Forelimb muscle (tissue), 1 donor: ENCODE results near the gene LTBP2. TPM values are rescaled to one million over a fixed set of nuclear protein-coding genes. Genes with fewer than 3 reads are reported as not detected.
A peak's percentile ranks its signal among the peaks of the same experiment; 100 is the strongest.

ENCODE experiments used
- DNase-seq: peaks from one replicate; pipeline ENCODE4 v3.0.0-alpha.2; 2013; ENCODE audit warnings: low read depth
- polyA plus RNA-seq: library from polyadenylated mRNA; unstranded; fragments of 120-200 nt; gene quantifications from one replicate; pipeline ENCODE4 v1.2.1, GENCODE V29; 2013; ENCODE audit not compliant: insufficient read length

The LTBP2 gene
- polyA plus RNA-seq, 1 donor: 7.7 TPM

DNA sequence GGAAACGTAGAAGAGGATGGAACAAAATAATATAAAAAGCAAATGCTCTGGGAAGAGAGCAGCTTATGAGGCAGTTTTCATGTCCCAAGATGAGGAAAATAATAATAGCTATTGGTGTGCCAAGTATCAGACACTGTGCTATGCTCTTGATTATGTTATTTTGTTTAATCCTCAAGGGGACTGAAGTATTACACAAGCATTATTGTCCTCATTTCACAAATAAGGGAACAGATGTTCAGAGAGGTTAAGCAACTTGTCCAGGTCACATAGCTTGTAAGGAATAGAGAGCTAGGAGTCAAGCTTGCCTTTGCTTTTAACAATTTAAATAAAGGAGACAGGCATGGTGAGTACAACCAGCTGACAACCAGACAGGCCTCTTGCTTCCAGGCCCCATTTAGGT lies 26.9 kb upstream of the LTBP2 start:
- DNase-seq: no peak

DNA sequence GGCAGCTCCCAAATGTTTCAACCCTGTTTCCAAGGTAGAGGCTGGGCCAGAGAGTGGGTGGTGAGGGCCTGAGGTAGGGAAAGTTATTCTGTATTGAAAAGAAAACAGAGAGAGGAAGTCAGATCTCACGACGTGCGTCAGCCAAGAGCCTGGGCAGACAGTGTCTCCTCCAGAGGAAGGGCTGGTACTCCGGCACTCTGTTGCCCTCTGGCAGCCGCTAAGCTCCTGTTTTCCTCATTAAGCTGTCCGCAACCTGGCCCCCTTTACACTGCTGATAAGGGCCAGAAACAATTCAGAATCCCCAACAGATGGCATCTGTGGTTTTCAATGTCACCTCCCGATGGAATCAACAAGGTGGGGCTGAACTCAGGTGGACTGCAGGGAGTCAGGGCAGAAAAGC lies 26.0 kb upstream of the LTBP2 start:
- DNase-seq: no peak

DNA sequence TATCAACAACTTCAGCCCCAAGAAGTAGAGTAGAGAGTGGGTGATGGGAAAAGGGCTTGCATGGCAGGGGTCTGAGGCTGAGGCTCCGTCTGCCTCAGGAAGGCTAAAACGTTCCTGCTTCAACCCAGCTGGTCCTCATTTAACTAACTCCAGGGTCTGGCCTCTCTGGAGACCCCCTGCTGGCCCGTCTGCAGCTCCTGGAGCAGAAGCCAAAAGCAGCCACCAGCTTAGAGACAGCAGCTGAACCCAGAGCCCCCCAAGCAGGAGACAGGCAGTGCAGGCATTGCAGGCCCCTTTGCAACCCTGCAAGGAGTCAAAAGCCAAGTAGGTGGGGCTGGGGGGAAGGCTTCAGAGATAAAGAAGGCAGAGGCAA lies 25.1 kb upstream of the LTBP2 start:
- DNase-seq: no peak

GRCh38 chr14:74636424-74637177 lies 24.6 kb upstream of the LTBP2 start:
- DNase-seq: no peak

DNA sequence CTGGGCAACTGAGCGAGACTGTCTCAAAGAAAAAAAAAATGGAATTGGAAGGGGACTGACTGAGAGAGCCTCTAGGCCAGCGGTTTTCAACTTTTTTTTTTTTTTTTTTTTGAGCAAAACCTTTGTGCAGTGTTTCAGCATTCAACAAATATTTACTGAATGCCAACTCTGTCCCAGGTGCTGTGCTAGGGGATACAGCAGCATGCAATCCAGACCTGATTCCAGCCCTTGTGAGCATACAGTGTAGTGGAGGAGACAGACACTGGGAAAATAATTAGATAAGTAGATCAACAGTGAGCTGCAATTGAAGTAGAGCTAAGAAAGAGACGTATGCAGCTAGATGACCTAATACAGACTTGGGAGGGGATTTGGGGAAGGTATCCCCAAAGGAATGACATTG lies 23.8 kb upstream of the LTBP2 start:
- DNase-seq: no peak

DNA sequence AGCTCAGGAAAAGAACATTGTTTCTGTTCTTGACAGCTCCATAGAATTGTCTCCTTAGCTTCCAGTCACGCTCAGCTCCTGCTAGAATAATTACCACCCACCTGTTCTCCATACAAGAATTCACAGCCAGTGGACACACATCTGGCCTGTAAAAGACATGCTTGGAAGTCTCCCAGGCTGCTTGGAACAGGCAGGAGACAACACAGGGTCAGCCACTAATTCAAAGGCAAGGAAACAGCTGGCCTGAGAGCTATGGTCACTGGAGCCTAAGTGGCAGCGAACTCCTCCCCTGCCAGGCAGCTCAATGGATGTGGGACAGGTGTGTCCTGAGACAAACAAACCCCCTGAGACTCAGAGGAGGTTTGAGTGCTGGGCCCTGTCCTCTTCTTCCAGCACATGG lies 22.9 kb upstream of the LTBP2 start:
- peak; percentile 73 for DNase-seq

- no peak for DNase-seq
These were observed 22.4 kb upstream of the LTBP2 start for GRCh38 chr14:74634481-74634880.

- DNase-seq: no peak
These were observed 19.0 kb upstream of the LTBP2 start for GRCh38 chr14:74630881-74631690.

DNA sequence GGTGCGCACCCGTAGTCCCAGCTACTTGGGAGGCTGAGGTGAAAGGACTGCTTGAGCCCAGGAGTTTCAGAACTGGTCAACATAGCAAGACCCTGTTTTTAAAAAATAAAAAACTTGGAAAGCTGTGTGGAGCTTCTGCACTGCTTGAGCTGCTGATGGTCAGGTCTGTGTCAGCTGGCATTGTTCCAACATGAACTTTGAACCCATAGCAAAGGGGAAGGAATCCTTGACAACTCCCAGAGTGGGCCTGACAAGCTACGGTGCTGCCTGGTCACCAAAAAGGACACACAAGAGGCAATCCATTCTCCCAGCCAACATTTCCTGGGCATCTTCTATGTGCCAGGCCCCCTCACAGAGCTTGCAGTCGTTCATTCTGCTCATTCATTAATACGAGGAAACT lies 16.4 kb upstream of the LTBP2 start:
- no peak for DNase-seq

DNA sequence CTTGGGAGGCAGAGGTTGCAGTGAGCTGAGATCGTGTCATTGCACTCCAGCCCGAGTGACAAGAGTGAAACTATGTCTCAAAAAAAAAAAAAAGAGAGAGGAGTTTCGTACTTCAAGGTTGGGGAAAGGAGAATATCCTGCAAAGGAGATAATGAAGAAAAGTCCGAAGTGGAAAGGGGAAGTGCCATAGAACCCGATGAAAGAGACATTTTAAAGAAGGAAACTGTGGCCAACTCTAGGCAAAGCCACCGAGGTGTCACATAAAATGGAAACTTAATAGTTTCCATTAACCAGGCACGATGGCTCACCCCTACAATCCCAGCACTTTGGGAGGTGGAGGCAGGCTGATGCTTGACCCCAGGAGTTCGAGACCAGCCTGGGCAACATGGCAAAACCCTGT lies 15.0 kb upstream of the LTBP2 start:
- DNase-seq: no peak

DNA sequence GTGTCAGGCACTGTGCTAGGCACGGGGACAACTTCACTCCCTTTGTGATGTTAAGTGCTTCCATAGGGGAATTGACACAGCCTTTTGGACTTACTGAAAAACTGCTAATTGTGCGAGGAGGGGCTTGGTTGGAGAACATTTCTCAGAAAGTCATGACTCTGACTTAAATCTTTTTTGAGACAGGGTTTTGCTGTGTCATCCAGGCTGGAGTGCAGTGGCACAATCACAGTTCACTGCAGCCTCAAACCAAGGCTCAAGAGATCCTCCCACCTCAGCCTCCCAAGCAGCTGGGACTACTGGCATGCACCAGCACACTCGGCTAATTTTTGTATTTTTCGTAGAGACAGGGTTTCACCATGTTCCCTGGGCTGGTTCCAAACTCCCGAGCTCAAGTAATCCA lies 10.2 kb upstream of the LTBP2 start:
- no peak for DNase-seq

DNA sequence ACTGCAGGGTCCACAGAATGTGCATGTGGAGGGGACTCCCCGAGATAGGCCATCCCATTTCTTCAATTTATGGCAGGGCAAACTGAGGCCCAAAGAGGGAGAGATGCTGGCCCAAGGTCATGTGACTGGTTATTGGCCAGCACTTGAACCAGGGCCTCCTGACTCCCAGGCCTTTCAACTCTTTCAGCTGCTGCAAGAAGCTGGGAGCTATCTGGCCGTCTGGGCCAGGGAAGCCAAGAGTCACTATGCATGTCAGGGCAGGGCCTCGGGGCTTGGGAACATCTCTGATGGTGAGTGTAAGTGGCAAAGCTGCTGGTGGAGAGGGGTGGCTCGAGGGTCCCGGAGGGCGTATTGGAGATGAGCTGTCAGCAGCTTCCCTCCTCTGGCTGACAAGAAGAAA lies 9.5 kb upstream of the LTBP2 start:
- no peak for DNase-seq

DNA sequence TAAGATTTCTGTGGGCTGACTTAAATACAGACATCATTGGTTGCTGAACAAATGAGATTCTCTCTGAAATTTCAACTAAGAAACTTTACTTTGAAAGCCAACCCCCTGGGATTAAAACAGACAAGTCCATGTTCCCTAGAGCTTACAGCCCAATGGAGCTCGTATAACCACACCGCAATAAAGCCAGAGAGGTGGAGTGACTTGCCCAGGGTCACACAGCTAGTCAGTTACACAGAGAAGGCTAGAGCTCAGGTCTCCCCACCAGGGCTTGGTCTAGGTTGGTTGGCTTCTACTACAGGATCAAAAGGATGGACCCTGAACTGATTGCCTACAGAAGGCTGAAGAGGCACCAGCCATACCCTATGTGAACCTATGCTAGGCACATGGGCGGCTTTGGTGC lies 8.9 kb upstream of the LTBP2 start:
- no peak for DNase-seq

DNA sequence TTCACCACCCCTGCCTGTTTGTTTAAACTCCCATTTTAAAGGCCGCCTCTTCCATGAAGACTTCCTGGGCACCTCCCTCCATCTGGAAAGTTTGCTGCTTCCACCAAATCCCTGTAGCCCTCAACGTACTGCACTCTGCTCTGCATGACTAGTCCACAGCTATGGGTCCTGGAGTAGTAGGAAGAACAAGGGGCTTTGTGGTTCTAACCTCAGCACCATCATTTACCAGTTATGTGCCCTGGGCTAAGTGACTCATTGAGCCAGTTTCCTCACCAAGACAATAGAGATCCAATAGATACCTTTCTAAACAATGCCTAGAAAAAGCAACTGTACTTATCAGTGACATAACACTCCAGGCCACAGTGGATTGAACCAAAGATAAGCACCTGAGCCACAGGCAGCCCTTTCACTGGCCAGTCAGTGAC lies 8.5 kb upstream of the LTBP2 start:
- no peak for DNase-seq

- DNase-seq: no peak
These were observed 7.7 kb upstream of the LTBP2 start for GRCh38 chr14:74619672-74620131.

GRCh38 chr14:74618078-74618952 lies 6.3 kb upstream of the LTBP2 start:
- no peak for DNase-seq

- DNase-seq: no peak
These were observed 5.1 kb upstream of the LTBP2 start for GRCh38 chr14:74616996-74617700.

- no peak for DNase-seq
These were observed 4.5 kb upstream of the LTBP2 start for GRCh38 chr14:74616507-74616906.

GRCh38 chr14:74615735-74616134 lies 3.7 kb upstream of the LTBP2 start:
- no peak for DNase-seq

GRCh38 chr14:74614508-74615495 lies 2.8 kb upstream of the LTBP2 start:
- DNase-seq: no peak
